ENCODE measurements around the gene TMEM44. TPM values are rescaled to one million over a fixed set of nuclear protein-coding genes. Genes with fewer than 3 reads are reported as not detected.

TMEM44 gene
- total RNA-seq, 1 experiment from 2014 or later = 11.8 TPM

DNA sequence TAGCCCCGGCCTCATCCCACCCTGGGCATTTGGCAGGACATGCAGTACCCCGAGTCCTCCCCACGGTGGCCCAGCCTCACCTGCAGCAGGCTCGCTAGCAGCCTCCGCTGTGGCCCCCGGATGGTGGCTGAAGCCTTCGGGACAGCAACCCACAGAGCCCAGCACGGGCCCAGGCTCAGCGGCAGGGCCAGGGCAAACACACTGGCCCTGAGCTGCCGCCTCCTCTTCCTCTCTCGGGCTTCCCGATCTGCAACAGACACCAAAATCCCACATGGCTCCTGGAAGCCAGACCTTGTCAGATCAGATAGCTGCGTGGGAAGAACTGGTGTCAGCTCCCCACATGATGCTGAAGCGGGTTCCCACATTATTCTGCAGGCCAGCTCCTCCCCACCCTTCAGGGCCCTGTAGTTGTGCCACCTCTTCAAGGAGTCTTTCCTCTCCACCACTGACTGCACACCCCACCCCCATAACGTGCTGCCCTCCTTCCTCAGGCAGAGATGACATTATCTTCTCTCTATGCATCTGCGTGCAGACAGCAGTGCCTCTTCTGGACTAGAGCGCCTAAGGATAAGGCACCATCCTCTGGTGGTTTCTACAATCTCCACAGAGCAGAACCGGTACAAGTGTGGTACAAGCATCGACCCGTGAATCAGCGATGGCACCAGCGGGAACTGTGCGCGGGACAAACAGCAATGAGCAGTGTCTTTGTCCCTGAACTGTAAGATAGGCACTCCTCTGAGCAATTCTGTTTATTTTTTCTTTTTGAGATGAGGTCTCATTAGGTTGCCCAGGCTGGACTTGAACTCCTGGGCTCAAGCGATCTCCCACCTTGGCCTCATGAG lies 9.5 kb downstream of the TMEM44 start:
- H3K9me3 Mint-ChIP-seq (ENCODE audit: unreplicated experiment) = no peaks in the 10 kb centered on the region
- peaks cover 7% of the 10 kb centered on the region for H3K4me1 Mint-ChIP-seq (ENCODE audit: low read depth, unreplicated experiment)
- BruUV-seq (replicated peaks) = no TSS peak
- ChIA-PET POLR2A (no interaction called here), CTCF (no interaction called here)
- no peaks in the 10 kb centered on the region for H3K4me1 ChIP-seq
- peak in 1 of 2 experiments; percentile 11 for TF ChIP-seq CTCF (IDR thresholded peaks at IDR 0.05; ENCODE audit: insufficient read depth in 1 of 2, low read depth in 1 of 2, low read length in 1 of 2, severe bottlenecking in 1 of 2, unreplicated experiment in 1 of 2)
- no peak overlapping the region for H3K4me3 Mint-ChIP-seq (ENCODE audit: unreplicated experiment)
- no peaks in the 10 kb centered on the region for H3K9me3 ChIP-seq
- DNase-seq = peak in 1 of 2 experiments; percentile 11
- H3K27me3 ChIP-seq (replicated peaks; ENCODE audit: control insufficient read depth, insufficient read depth, low read length) = no peaks in the 10 kb centered on the region
- H3K27me3 Mint-ChIP-seq (ENCODE audit: insufficient read depth, unreplicated experiment) = no peaks in the 10 kb centered on the region
- peaks cover 27% of the 10 kb centered on the region for H3K36me3 Mint-ChIP-seq (ENCODE audit: insufficient read depth, unreplicated experiment)
- H3K4me3 ChIP-seq (ENCODE audit: low read depth, low read length) = no peak overlapping the region
- H3K27ac Mint-ChIP-seq (ENCODE audit: unreplicated experiment) = no peak overlapping the region
- H3K36me3 ChIP-seq (ENCODE audit: control insufficient read depth, insufficient read depth, low read length) = no peaks in the 10 kb centered on the region
- intact Hi-C loops (cut with micrococcal nuclease; ENCODE audit: unreplicated experiment) = no loop called here

- Mint-ChIP-seq H3K27me3 (ENCODE audit: insufficient read depth, unreplicated experiment) (no peaks in the 10 kb centered on the region), H3K4me1 (ENCODE audit: low read depth, unreplicated experiment) (peaks cover 7% of the 10 kb centered on the region), H3K9me3 (ENCODE audit: unreplicated experiment) (no peaks in the 10 kb centered on the region), H3K36me3 (ENCODE audit: insufficient read depth, unreplicated experiment) (peaks cover 21% of the 10 kb centered on the region), H3K27ac (ENCODE audit: unreplicated experiment) (no peak overlapping the region), H3K4me3 (ENCODE audit: unreplicated experiment) (no peak overlapping the region)
- no peaks in the 10 kb centered on the region for H3K4me1 ChIP-seq
- no peak for TF ChIP-seq CTCF (IDR thresholded peaks at IDR 0.05; ENCODE audit: insufficient read depth in 1 of 2, low read depth in 1 of 2, low read length in 1 of 2, severe bottlenecking in 1 of 2, unreplicated experiment in 1 of 2)
- H3K4me3 ChIP-seq (ENCODE audit: low read depth, low read length) = no peak overlapping the region
- intact Hi-C loops (cut with micrococcal nuclease; ENCODE audit: unreplicated experiment) = no loop called here
- ChIA-PET POLR2A (no interaction called here), CTCF (no interaction called here)
- H3K27me3 ChIP-seq (replicated peaks; ENCODE audit: control insufficient read depth, insufficient read depth, low read length) = no peaks in the 10 kb centered on the region
- H3K9me3 ChIP-seq = no peaks in the 10 kb centered on the region
- no peak for DNase-seq
- no TSS peak for BruUV-seq (replicated peaks)
- H3K36me3 ChIP-seq (ENCODE audit: control insufficient read depth, insufficient read depth, low read length) = no peaks in the 10 kb centered on the region
Observed at GRCh38 chr3:194622621-194623340, 10.4 kb downstream of the TMEM44 start.

DNA sequence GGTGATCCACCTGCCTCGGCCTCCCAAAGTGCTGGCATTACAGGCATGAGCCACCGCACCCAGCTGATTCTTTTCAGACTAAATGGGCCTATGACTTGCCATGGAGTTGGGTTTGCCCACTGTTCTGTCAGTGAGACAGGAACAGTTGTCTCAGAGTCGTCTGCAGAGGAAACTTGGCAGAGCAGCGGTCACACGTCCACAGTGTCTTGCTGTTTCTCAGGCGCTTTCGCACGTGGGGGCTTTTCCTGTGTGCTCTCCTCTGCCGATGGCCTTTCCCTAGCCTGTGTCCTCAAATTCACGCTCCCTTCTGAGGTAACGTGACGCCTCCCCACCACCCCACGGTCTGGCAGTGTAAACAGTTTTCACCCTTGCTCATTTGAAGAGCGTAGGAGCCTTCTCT lies 11.3 kb downstream of the TMEM44 start:
- Mint-ChIP-seq H3K9me3 (ENCODE audit: unreplicated experiment) (no peaks in the 10 kb centered on the region), H3K36me3 (ENCODE audit: insufficient read depth, unreplicated experiment) (peaks cover 14% of the 10 kb centered on the region), H3K27ac (ENCODE audit: unreplicated experiment) (no peak overlapping the region), H3K4me3 (ENCODE audit: unreplicated experiment) (no peak overlapping the region), H3K27me3 (ENCODE audit: insufficient read depth, unreplicated experiment) (no peaks in the 10 kb centered on the region), H3K4me1 (ENCODE audit: low read depth, unreplicated experiment) (peaks cover 7% of the 10 kb centered on the region)
- Histone ChIP-seq H3K27me3 (replicated peaks; ENCODE audit: control insufficient read depth, insufficient read depth, low read length) (no peaks in the 10 kb centered on the region), H3K36me3 (ENCODE audit: control insufficient read depth, insufficient read depth, low read length) (no peaks in the 10 kb centered on the region), H3K4me1 (no peaks in the 10 kb centered on the region), H3K4me3 (ENCODE audit: low read depth, low read length) (no peak overlapping the region), H3K9me3 (no peaks in the 10 kb centered on the region)
- BruUV-seq (replicated peaks) = no TSS peak
- intact Hi-C loops (cut with micrococcal nuclease; ENCODE audit: unreplicated experiment) = no loop called here
- POLR2A ChIA-PET = no interaction called here
- no peak for DNase-seq
- CTCF ChIA-PET = interaction anchor here (0.5 kb wide), 1 partner anchor 9 kb away, joined by 6 read pairs; no protein-coding TSS in a partner anchor
- no peak for TF ChIP-seq CTCF (IDR thresholded peaks at IDR 0.05; ENCODE audit: insufficient read depth in 1 of 2, low read depth in 1 of 2, low read length in 1 of 2, severe bottlenecking in 1 of 2, unreplicated experiment in 1 of 2)
